ENCODE measurements around the gene TESPA1.

DNA sequence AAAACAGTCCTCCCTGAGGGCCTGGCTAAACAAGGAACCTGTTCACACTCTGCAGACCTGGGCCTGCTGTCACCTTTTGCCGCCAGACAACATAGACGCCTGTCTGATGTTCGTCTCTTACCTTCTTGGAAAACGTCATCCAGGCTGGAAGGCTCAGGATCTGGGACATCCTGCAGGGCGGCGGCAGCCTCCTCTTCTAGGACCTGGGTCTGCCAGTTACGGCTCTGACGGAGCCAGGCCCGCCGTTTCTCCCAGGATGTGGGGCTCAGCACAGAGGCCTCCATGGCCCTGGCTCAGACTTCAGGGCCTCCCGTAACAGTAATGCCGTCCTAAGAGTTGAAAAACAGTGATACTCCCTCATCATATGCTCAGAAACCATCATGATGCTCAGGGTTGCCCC is 10.3 kb downstream of the TESPA1 start:
- TF ChIP-seq TAF1 (IDR thresholded peaks at IDR 0.05; ENCODE audit: low read depth, low read length), result no peak
- TF ChIP-seq, protein P1, sequence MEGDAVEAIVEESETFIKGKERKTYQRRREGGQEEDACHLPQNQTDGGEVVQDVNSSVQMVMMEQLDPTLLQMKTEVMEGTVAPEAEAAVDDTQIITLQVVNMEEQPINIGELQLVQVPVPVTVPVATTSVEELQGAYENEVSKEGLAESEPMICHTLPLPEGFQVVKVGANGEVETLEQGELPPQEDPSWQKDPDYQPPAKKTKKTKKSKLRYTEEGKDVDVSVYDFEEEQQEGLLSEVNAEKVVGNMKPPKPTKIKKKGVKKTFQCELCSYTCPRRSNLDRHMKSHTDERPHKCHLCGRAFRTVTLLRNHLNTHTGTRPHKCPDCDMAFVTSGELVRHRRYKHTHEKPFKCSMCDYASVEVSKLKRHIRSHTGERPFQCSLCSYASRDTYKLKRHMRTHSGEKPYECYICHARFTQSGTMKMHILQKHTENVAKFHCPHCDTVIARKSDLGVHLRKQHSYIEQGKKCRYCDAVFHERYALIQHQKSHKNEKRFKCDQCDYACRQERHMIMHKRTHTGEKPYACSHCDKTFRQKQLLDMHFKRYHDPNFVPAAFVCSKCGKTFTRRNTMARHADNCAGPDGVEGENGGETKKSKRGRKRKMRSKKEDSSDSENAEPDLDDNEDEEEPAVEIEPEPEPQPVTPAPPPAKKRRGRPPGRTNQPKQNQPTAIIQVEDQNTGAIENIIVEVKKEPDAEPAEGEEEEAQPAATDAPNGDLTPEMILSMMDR (IDR thresholded peaks at IDR 0.05; ENCODE audit: control extremely low read depth in 1 of 3, insufficient read depth in 1 of 3, low read depth in 1 of 3, low read length in 3 of 3), result peak; percentile 12 to 35 (median 34)
- no peak for TF ChIP-seq POLR2AphosphoS5 (IDR thresholded peaks at IDR 0.05; ENCODE audit: low read depth, low read length)
- TF ChIP-seq POLR2A (IDR thresholded peaks at IDR 0.05; ENCODE audit: control extremely low read depth in 1 of 2, low read depth in 2 of 2, low read length in 2 of 2), result no peak
- TF ChIP-seq HDAC6 (IDR thresholded peaks at IDR 0.05; ENCODE audit: low read depth, low read length), result no peak
- TF ChIP-seq YY1 (IDR thresholded peaks at IDR 0.05; ENCODE audit: low read depth, low read length), result no peak
- no peak for TF ChIP-seq EP300 (IDR thresholded peaks at IDR 0.05; ENCODE audit: borderline replicate concordance in 1 of 2, low read depth in 2 of 2, low read length in 2 of 2)
- no peak for TF ChIP-seq PHF8 (conservative IDR thresholded peaks at IDR 0.05; ENCODE audit: low read depth, low read length)
- no peak for TF ChIP-seq EZH2 (IDR thresholded peaks at IDR 0.05; ENCODE audit: low read depth, low read length, severe bottlenecking)
